HuH-7.5 (cell line): ENCODE measurements around the gene RNF223.

Experiments used
- DNase-seq: peaks from one replicate; pipeline ENCODE4 v3.0.0; 2011; ENCODE audit warnings: low spot score

The RNF223 gene

GRCh38 chr1:1073743-1074587 lies at the start of gene RNF223:
Gene RNF223, minus strand, starts transcription at chr1:1074306. Its CDS starts 1,740 bp downstream, at chr1:1072566.
- no peak for DNase-seq

DNA sequence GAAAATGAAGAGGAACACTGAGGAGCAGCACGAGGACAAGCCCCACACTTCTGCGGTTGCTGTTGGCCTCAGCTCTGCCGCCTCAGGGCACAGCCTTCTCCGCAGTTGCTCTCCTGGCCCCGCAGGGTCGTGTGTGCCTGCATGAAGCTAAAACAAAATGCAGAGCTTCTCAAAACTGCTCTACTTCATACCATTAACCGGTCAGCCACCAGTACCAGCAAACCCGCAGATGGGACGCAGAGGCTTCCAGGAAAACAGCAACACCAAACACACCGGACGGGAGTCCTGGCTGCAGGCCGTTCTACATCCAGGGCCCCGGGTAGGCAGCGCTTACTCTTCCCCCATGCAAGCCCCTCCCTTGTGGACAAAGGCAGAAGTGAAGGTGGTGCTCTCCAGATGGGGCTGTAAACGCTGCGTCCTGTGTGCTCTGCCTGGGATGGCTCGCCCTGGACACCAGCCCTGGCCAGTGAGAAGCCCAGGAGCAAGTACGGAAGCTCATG lies 48.9 kb upstream of the RNF223 start:
- DNase-seq = no peak

- peak; percentile 96 for DNase-seq
Observed at GRCh38 chr1:1122078-1122811, 48.1 kb upstream of the RNF223 start.

GRCh38 chr1:1121611-1122077 lies 47.5 kb upstream of the RNF223 start:
- DNase-seq = no peak

GRCh38 chr1:1120866-1121591 lies 46.9 kb upstream of the RNF223 start:
- DNase-seq = no peak

- DNase-seq = no peak
Observed at GRCh38 chr1:1120096-1120495, 46.0 kb upstream of the RNF223 start.

- DNase-seq = no peak
Observed at GRCh38 chr1:1119272-1119890, 45.3 kb upstream of the RNF223 start.

GRCh38 chr1:1118876-1119220 lies 44.7 kb upstream of the RNF223 start:
- DNase-seq = no peak

GRCh38 chr1:1118011-1118875 lies 44.1 kb upstream of the RNF223 start:
- DNase-seq = no peak

DNA sequence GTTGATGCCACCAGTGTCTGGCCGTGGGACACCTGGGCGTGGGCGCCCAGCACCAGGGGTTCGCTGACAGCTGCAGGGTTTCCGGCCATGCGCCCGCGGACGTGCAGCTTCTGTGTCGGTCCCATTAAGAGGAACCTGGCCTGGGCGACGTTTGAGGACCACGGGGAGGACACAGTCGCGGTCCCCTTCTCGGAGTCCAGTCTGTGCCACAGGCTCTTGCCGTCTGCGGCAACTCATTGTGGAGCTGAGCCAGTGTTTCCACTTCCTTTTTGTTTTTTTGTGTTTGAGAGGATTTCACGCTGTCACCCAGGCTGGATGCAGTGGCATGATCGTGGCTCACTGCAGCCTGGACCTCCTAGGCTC lies 43.3 kb upstream of the RNF223 start:
- DNase-seq = no peak

- DNase-seq = no peak
Observed at GRCh38 chr1:1116701-1117468, 42.8 kb upstream of the RNF223 start.

- peak; percentile 96 for DNase-seq
Observed at GRCh38 chr1:1115786-1116700, 41.9 kb upstream of the RNF223 start, which contains the start of gene C1orf159. Gene C1orf159, minus strand, starts transcription at chr1:1116089. Its CDS starts 24,546 bp downstream, at chr1:1091543.

DNA sequence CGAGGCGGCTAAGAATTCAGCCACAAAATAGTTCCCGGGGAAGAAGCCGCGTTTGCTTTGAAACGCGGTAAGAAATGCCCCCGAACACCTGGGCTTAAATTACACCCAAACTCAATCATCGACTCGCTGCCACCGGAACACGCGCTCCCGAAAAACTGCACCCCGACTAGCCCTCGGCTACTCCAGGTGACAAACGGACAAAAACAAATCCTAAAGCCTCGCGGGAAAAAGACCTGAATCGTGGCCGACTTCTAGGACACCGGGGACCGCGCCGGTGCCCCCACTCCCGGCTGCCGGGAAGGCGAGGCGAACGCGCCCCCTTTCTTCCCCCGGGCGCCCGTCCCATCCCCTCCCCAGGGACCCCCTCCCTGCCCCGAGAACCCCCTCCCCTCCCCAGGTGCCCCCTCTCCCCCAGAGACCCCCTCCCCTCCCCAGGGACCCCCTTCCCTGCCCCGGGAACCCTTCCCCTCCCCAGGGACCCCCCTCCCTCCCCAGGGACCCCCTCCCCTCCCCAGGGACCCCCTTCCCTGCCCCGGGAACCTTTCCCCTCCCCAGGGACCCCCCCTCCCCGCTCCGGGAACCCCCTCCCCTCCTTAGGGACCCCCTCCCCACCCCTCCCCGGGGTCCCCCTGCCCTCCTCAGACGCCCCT lies 41.2 kb upstream of the RNF223 start:
- DNase-seq = no peak

DNA sequence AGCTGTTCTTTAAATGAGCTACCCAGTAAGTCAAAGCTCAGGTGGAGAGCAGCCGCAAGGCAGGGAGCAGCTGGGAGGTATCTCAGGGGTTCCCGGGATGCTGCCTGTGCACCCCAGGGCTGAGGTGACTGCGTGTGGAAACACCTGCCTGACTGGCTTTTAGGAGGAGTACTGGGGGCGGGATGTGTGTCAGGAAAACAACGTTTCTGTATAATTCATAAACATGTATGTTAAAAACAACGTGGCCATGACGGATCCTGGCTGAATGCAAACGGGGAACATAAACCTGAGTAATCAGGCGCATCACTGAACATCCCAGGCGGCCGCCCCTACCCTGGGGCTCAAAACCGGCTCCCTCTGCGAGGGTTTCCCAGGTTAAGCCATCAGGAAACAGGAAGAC lies 40.3 kb upstream of the RNF223 start:
- no peak for DNase-seq

DNA sequence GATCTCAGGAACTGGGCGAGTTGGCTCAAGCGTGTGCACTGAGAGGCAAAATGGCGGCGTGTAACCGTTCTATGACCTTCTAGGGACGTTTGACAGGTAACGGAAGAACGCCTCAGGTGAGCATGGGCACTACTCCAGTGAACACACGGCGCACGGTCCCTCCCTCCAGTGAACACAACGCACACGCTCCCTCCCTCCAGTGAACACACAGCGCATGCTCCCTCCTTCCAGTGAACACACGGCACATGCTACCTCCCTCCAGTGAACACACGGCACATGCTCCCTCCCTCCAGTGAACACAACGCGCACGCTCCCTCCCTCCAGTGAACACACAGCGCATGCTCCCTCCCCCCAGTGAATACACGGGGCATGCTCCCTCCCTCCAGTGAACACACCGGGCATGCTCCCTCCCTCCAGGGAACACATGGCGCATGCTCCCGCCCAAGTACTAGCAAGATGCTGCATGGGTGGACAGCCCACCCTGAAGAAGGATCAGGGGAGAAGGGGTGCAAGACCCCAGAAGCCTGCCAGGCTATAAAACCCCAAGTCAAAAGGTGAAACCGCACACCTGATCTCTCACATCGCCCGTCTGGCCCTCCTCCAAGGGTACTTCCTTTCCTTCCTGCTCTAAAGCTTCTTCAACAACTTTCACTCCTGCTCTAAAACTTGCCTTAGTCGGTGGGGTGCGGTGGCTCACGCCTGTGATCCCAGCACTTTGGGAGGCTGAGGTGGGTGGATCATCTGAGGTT lies 38.3 kb upstream of the RNF223 start:
- DNase-seq = no peak

DNA sequence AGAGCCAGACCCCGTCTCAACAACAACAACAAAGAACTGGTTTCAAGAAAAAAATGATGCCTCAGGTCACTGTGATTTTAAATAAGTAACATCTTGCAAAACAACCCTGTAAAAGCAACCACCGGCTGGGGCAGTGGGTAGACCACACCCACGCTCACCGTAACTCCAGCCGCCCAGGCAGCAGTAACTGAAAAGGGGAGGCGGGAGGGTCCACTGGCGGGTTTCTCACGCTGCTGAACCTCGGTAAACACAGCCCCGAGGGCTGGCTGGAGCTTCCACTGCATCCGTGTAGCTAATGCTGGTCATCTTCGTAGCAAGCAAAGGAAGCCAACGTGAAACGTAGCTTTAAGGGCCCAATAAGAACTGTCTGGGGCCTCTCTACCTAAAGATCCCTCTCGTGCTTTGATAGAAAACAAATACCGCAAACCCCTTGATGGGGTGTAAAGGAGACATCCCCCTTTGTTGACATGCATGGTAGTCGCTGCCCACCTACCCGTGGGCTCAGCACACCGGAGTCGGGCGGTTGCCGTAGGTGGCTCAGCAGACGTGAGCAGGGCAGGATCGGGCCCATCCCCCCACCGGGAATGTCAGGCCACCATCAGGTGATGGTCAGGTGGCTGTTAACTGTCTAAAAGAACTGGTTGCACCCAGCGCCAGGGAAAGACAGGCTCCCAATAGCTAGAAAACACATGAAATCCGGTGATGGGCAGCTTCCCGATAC lies 37.6 kb upstream of the RNF223 start:
- no peak for DNase-seq

- no peak for DNase-seq
Observed at GRCh38 chr1:1110561-1110971, 36.5 kb upstream of the RNF223 start.
